PC-9 (cell line): ENCODE results near the gene AIG1.

ENCODE experiments used
- EZH2 ChIP-seq: fragments of 200-600 bp; sonication (generic); IDR thresholded peaks from 2 replicates; pipeline ENCODE4 v1.8.0; 2017; ENCODE audit warnings: antibody characterized with exemption, low read depth
- TF ChIP-seq, protein P1 (sequence below): fragments of 200-600 bp; sonication (generic); conservative IDR thresholded peaks from 2 replicates; pipeline ENCODE4 v1.6.1; 2017; ENCODE audit warnings: mixed run types, antibody characterized with exemption, mild to moderate bottlenecking, moderate library complexity

DNA sequence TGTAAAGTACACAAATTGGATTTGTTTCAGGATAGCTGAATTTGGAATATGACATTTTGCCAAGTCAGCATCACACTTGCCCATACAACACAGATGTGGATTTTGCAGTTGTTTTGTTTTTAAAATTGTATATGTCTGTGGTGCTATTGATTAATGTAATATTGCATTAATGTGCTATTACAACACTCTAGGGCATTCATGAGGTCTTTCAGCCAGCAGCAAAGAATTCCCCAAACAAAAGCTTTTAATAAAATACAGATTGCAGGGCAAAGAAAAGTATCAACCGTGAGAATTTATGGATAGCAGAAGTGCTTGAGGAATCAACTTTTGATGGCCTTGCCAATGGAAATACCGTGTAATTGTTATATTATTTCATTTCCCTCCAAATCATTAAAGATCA is 144.9 kb downstream of the AIG1 start:
- TF ChIP-seq, protein P1, sequence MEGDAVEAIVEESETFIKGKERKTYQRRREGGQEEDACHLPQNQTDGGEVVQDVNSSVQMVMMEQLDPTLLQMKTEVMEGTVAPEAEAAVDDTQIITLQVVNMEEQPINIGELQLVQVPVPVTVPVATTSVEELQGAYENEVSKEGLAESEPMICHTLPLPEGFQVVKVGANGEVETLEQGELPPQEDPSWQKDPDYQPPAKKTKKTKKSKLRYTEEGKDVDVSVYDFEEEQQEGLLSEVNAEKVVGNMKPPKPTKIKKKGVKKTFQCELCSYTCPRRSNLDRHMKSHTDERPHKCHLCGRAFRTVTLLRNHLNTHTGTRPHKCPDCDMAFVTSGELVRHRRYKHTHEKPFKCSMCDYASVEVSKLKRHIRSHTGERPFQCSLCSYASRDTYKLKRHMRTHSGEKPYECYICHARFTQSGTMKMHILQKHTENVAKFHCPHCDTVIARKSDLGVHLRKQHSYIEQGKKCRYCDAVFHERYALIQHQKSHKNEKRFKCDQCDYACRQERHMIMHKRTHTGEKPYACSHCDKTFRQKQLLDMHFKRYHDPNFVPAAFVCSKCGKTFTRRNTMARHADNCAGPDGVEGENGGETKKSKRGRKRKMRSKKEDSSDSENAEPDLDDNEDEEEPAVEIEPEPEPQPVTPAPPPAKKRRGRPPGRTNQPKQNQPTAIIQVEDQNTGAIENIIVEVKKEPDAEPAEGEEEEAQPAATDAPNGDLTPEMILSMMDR, result no peak
- no peak for TF ChIP-seq EZH2
